BLaER1 treated with 17β-estradiol and CSF1 and Interleukin-3, amounts not matched to agents 10 nM and 100 nM (cell line): ENCODE results near the gene TMEM222.

Experiments
- H3K27ac ChIP-seq, 11 experiments: shearing (Covaris generic); formaldehyde crosslinking; 2 replicates each; pipeline ENCODE4 v1.8.1; 2022
- H3K27me3 ChIP-seq, 11 experiments: shearing (Covaris generic); formaldehyde crosslinking; 2 replicates each; pipeline ENCODE4 v1.8.1; 2022
- H3K36me3 ChIP-seq, 11 experiments: shearing (Covaris generic); formaldehyde crosslinking; 2 replicates each; pipeline ENCODE4 v1.8.1; 2022
- H3K4me1 ChIP-seq, 10 experiments: shearing (Covaris generic); formaldehyde crosslinking; 2 replicates each; pipeline ENCODE4 v1.8.1; 2022
- H3K4me2 ChIP-seq, 11 experiments: shearing (Covaris generic); formaldehyde crosslinking; 2 replicates each; pipeline ENCODE4 v1.8.1; 2022
- H3K4me3 ChIP-seq, 10 experiments: shearing (Covaris generic); formaldehyde crosslinking; 2 replicates each; pipeline ENCODE4 v1.8.1; 2022
- H3K9ac ChIP-seq, 11 experiments: shearing (Covaris generic); formaldehyde crosslinking; 2 replicates each; pipeline ENCODE4 v1.8.1; 2022
- H3K9me3 ChIP-seq, 11 experiments: shearing (Covaris generic); formaldehyde crosslinking; replicated peaks in 1 of 11; 2 replicates each; pipeline ENCODE4 v1.8.1; 2022
- H4K20me1 ChIP-seq, 11 experiments: shearing (Covaris generic); formaldehyde crosslinking; 2 replicates each; pipeline ENCODE4 v1.8.1; 2022
- Cebpa-rat ChIP-seq, 11 experiments: shearing (Covaris generic); IDR thresholded peaks; 2 replicates each; pipeline ENCODE4 v1.8.1; 2022

The TMEM222 gene

GRCh38 chr1:27356619-27357280, 34.8 kb downstream of the TMEM222 start:
- H3K9me3 ChIP-seq = no peaks in the 10 kb centered on the region
- peak overlapping the region; percentile 81 to 96 (median 90) for H3K4me2 ChIP-seq

GRCh38 chr1:27357281-27358037, 35.5 kb downstream of the TMEM222 start:
- no peak for TF ChIP-seq Cebpa-rat (IDR thresholded peaks at IDR 0.05)
- Histone ChIP-seq H3K4me3 (peak overlapping the region in 8 of 10 experiments; percentile 25 to 48 (median 40); a peak in 8 of 20 replicates), H3K27me3 (peaks cover 0 to 22% (median 16%) of the 10 kb centered on the region in 11 experiments; a peak in 15 of 22 replicates), H3K9me3 (no peaks in the 10 kb centered on the region), H3K4me2 (peak overlapping the region; percentile 81 to 96 (median 90)), H3K9ac (peak overlapping the region in 10 of 11 experiments; percentile 33 to 66 (median 54); a peak in 15 of 22 replicates), H3K36me3 (peaks cover 0 to 47% (median 9%) of the 10 kb centered on the region in 11 experiments; a peak in 13 of 22 replicates), H3K27ac (peak overlapping the region in 6 of 11 experiments; percentile 28 to 53 (median 34); a peak in 5 of 22 replicates), H3K4me1 (peaks cover 29 to 52% (median 41%) of the 10 kb centered on the region in 10 experiments), H4K20me1 (peaks cover 0 to 52% (median 0%) of the 10 kb centered on the region in 11 experiments; a peak in 4 of 22 replicates)

More at GRCh38 chr1:27356619-27357280, 34.8 kb downstream of the TMEM222 start:
- peak overlapping the region in 4 of 11 experiments; percentile 0 to 29 (median 6); a peak in 2 of 22 replicates for H3K27ac ChIP-seq
- peaks cover 29 to 52% (median 41%) of the 10 kb centered on the region in 10 experiments for H3K4me1 ChIP-seq
- peaks cover 0 to 22% (median 16%) of the 10 kb centered on the region in 11 experiments; a peak in 15 of 22 replicates for H3K27me3 ChIP-seq
- no peak for TF ChIP-seq Cebpa-rat (IDR thresholded peaks at IDR 0.05)
- peak overlapping the region in 2 of 10 experiments; percentile 34 to 43; a peak in 3 of 20 replicates for H3K4me3 ChIP-seq
- H4K20me1 ChIP-seq = peaks cover 0 to 52% (median 0%) of the 10 kb centered on the region in 11 experiments; a peak in 4 of 22 replicates
- H3K36me3 ChIP-seq = peaks cover 0 to 40% (median 11%) of the 10 kb centered on the region in 11 experiments; a peak in 13 of 22 replicates
- H3K9ac ChIP-seq = peak overlapping the region in 8 of 11 experiments; percentile 33 to 66 (median 61); a peak in 12 of 22 replicates

- Histone ChIP-seq H4K20me1 (peaks cover 0 to 49% (median 0%) of the 10 kb centered on the region in 11 experiments; a peak in 4 of 22 replicates), H3K9ac (no peak overlapping the region), H3K4me3 (no peak overlapping the region), H3K4me1 (peaks cover 29 to 56% (median 44%) of the 10 kb centered on the region in 10 experiments), H3K36me3 (peaks cover 0 to 52% (median 6%) of the 10 kb centered on the region in 11 experiments; a peak in 12 of 22 replicates), H3K4me2 (peak overlapping the region; percentile 81 to 96 (median 90); a peak in 21 of 22 replicates), H3K9me3 (no peaks in the 10 kb centered on the region), H3K27ac (no peak overlapping the region), H3K27me3 (peaks cover 0 to 22% (median 16%) of the 10 kb centered on the region in 11 experiments; a peak in 15 of 22 replicates)
- no peak for TF ChIP-seq Cebpa-rat (IDR thresholded peaks at IDR 0.05)
Observed at GRCh38 chr1:27358038-27358927, 36.3 kb downstream of the TMEM222 start.

- Histone ChIP-seq H3K4me2 (peak overlapping the region in 3 of 11 experiments; percentile 82 to 86 (median 83); a peak in 5 of 22 replicates), H3K4me3 (no peak overlapping the region), H3K36me3 (peaks cover 0 to 53% (median 0%) of the 10 kb centered on the region in 11 experiments; a peak in 9 of 22 replicates), H3K9ac (no peak overlapping the region), H3K27me3 (peaks cover 0 to 22% (median 16%) of the 10 kb centered on the region in 11 experiments; a peak in 15 of 22 replicates), H4K20me1 (peaks cover 0 to 43% (median 0%) of the 10 kb centered on the region in 11 experiments; a peak in 3 of 22 replicates), H3K9me3 (no peaks in the 10 kb centered on the region), H3K4me1 (peaks cover 29 to 62% (median 50%) of the 10 kb centered on the region in 10 experiments), H3K27ac (no peak overlapping the region)
- TF ChIP-seq Cebpa-rat (IDR thresholded peaks at IDR 0.05) = no peak
Observed at GRCh38 chr1:27358928-27359313, 37.0 kb downstream of the TMEM222 start.

GRCh38 chr1:27359822-27360158, 37.8 kb downstream of the TMEM222 start:
- Histone ChIP-seq H3K9ac (peak overlapping the region in 2 of 11 experiments; percentile 24 to 55; a peak in 3 of 22 replicates), H4K20me1 (peaks cover 0 to 47% (median 0%) of the 10 kb centered on the region in 11 experiments; a peak in 3 of 22 replicates), H3K4me2 (peak overlapping the region; percentile 82 to 95 (median 89)), H3K9me3 (no peaks in the 10 kb centered on the region), H3K4me3 (peak overlapping the region in 8 of 10 experiments; percentile 49 to 68 (median 59); a peak in 9 of 20 replicates), H3K4me1 (peaks cover 37 to 71% (median 59%) of the 10 kb centered on the region in 10 experiments), H3K27ac (no peak overlapping the region), H3K36me3 (peaks cover 0 to 60% (median 0%) of the 10 kb centered on the region in 11 experiments; a peak in 9 of 22 replicates), H3K27me3 (peaks cover 0 to 22% (median 16%) of the 10 kb centered on the region in 11 experiments; a peak in 15 of 22 replicates)
- TF ChIP-seq Cebpa-rat (IDR thresholded peaks at IDR 0.05) = no peak

- peak overlapping the region in 1 of 11 experiments; percentile 35; a peak in 1 of 22 replicates for H3K27ac ChIP-seq
- H3K36me3 ChIP-seq = peaks cover 0 to 55% (median 0%) of the 10 kb centered on the region in 11 experiments; a peak in 9 of 22 replicates
- H3K4me3 ChIP-seq = peak overlapping the region; percentile 49 to 68 (median 58)
- peaks cover 43 to 74% (median 65%) of the 10 kb centered on the region in 10 experiments for H3K4me1 ChIP-seq
- no peaks in the 10 kb centered on the region for H3K9me3 ChIP-seq
- peaks cover 0 to 48% (median 0%) of the 10 kb centered on the region in 11 experiments; a peak in 3 of 22 replicates for H4K20me1 ChIP-seq
- H3K4me2 ChIP-seq = peak overlapping the region; percentile 82 to 95 (median 89)
- TF ChIP-seq Cebpa-rat (IDR thresholded peaks at IDR 0.05) = no peak
- H3K27me3 ChIP-seq = peaks cover 0 to 22% (median 16%) of the 10 kb centered on the region in 11 experiments; a peak in 15 of 22 replicates
- peak overlapping the region in 10 of 11 experiments; percentile 23 to 73 (median 58); a peak in 17 of 22 replicates for H3K9ac ChIP-seq
Observed at GRCh38 chr1:27360159-27361043, 38.4 kb downstream of the TMEM222 start.

- H3K9ac ChIP-seq = peak overlapping the region in 6 of 11 experiments; percentile 55 to 73 (median 66); a peak in 8 of 22 replicates
- peak overlapping the region in 9 of 10 experiments; percentile 52 to 68 (median 58); a peak in 15 of 20 replicates for H3K4me3 ChIP-seq
- peaks cover 0 to 49% (median 0%) of the 10 kb centered on the region in 11 experiments; a peak in 7 of 22 replicates for H3K36me3 ChIP-seq
- no peaks in the 10 kb centered on the region for H3K9me3 ChIP-seq
- H3K27me3 ChIP-seq = peaks cover 0 to 22% (median 16%) of the 10 kb centered on the region in 11 experiments; a peak in 15 of 22 replicates
- peak overlapping the region; percentile 82 to 95 (median 89) for H3K4me2 ChIP-seq
- H4K20me1 ChIP-seq = peaks cover 0 to 48% (median 0%) of the 10 kb centered on the region in 11 experiments; a peak in 3 of 22 replicates
- H3K4me1 ChIP-seq = peaks cover 41 to 69% (median 61%) of the 10 kb centered on the region in 10 experiments
- TF ChIP-seq Cebpa-rat (IDR thresholded peaks at IDR 0.05) = no peak
- no peak overlapping the region for H3K27ac ChIP-seq
Observed at GRCh38 chr1:27361044-27361402, 39.1 kb downstream of the TMEM222 start.
